IMR-90 (cell line): ENCODE results near the gene NOSTRIN. TPM values are rescaled to one million over a fixed set of nuclear protein-coding genes. Genes with fewer than 3 reads are reported as not detected.

Experiments used
- ATAC-seq: fragments of 200-7000 bp; cut with Tn5 transposase; 2 replicates; pipeline ENCODE4 v1.9.1; 2020; ENCODE audit warnings: low read depth, mild to moderate bottlenecking, moderate library complexity
- BruUV-seq: library from RNA; stranded (reverse); fragments of 400-500 nt; replicated peaks from 2 replicates; lab custom pipeline; 2021; lab: Mats Ljungman, UMichigan
- CTCF ChIA-PET: fragments of 300-600 bp; formaldehyde crosslinking; extraction: SDS; loops from one replicate; lab custom pipeline; 2021; ENCODE audit warnings: antibody characterized with exemption; lab: Yijun Ruan, JAX
- POLR2A ChIA-PET: fragments of 300-600 bp; sonication (Branson Sonifier 250); formaldehyde crosslinking; loops from one replicate; lab custom pipeline; 2022; ENCODE audit warnings: antibody characterized with exemption; ENCODE audit not compliant: unreplicated experiment; lab: Charles Lee
- DNase-seq: peaks from one replicate; pipeline ENCODE4 v3.0.0; 2013
- H2AFZ ChIP-seq: replicated peaks from 2 replicates; pipeline ENCODE3; 2013; ENCODE audit warnings: low read length, mild to moderate bottlenecking; ENCODE audit not compliant: poor library complexity
- H2AK5ac ChIP-seq: 2 replicates; pipeline ENCODE4 v1.6.1; 2013; ENCODE audit warnings: low read depth, low read length, inconsistent platforms
- H2AK9ac ChIP-seq: replicated peaks from 2 replicates; pipeline ENCODE3; 2013; ENCODE audit warnings: mild to moderate bottlenecking, low read depth, low read length, moderate library complexity; ENCODE audit not compliant: poor library complexity
- H2BK120ac ChIP-seq: 2 replicates; pipeline ENCODE4 v1.6.1; 2013; ENCODE audit warnings: low read depth, low read length, inconsistent platforms
- H2BK15ac ChIP-seq: 3 replicates; pipeline ENCODE4 v1.6.1; 2013; ENCODE audit warnings: low read depth, low read length, inconsistent platforms
- H2BK20ac ChIP-seq: 2 replicates; pipeline ENCODE4 v1.6.1; 2013; ENCODE audit warnings: low read depth, mild to moderate bottlenecking, inconsistent platforms, low read length, moderate library complexity
- H2BK5ac ChIP-seq: 2 replicates; pipeline ENCODE4 v1.6.1; 2013; ENCODE audit warnings: mild to moderate bottlenecking, low read depth, low read length, inconsistent platforms; ENCODE audit not compliant: poor library complexity, severe bottlenecking
- H3K14ac ChIP-seq: replicated peaks from 2 replicates; pipeline ENCODE4 v1.6.1; 2013; ENCODE audit warnings: low read depth, low read length, inconsistent platforms
- H3K18ac ChIP-seq: 2 replicates; pipeline ENCODE4 v1.6.1; 2013; ENCODE audit warnings: low read depth, low read length, control low read depth
- H3K23ac ChIP-seq: 2 replicates; pipeline ENCODE4 v1.6.1; 2013; ENCODE audit warnings: low read depth, low read length, inconsistent platforms
- H3K27ac ChIP-seq: 2 replicates; pipeline ENCODE4 v1.5.1; 2013; ENCODE audit warnings: mild to moderate bottlenecking, control low read depth, low read length; ENCODE audit not compliant: insufficient read depth
- H3K27me3 ChIP-seq: 2 replicates; pipeline ENCODE4 v1.6.1; 2013; ENCODE audit warnings: low read length; ENCODE audit not compliant: control insufficient read depth, insufficient read depth
- H3K36me3 ChIP-seq: 2 replicates; pipeline ENCODE4 v1.6.1; 2013; ENCODE audit warnings: low read length, mixed read lengths; ENCODE audit not compliant: control insufficient read depth, insufficient read depth
- H3K4ac ChIP-seq: 2 replicates; pipeline ENCODE4 v1.6.1; 2013; ENCODE audit warnings: low read depth, low read length, inconsistent platforms
- H3K4me1 ChIP-seq: 2 replicates; pipeline ENCODE4 v1.6.1; 2013; ENCODE audit warnings: low read length, mixed read lengths; ENCODE audit not compliant: control insufficient read depth, insufficient read depth
- H3K4me2 ChIP-seq: 2 replicates; pipeline ENCODE4 v1.6.1; 2013; ENCODE audit warnings: low read depth, mild to moderate bottlenecking, control low read depth, low read length, moderate library complexity
- H3K4me3 ChIP-seq: 2 replicates; pipeline ENCODE4 v1.5.1; 2013; ENCODE audit warnings: low read depth, mild to moderate bottlenecking, control low read depth, low read length, moderate library complexity; ENCODE audit not compliant: insufficient read depth
- H3K56ac ChIP-seq: 2 replicates; pipeline ENCODE4 v1.6.1; 2013; ENCODE audit warnings: low read length, inconsistent platforms; ENCODE audit not compliant: insufficient read depth; ENCODE audit errors: extremely low read depth
- H3K79me1 ChIP-seq, 2 experiments: 2 replicates each; pipeline ENCODE4 v1.6.1; 2013; ENCODE audit warnings: low read length in 2 of 2, inconsistent platforms in 1 of 2, low read depth in 1 of 2
- H3K9ac ChIP-seq: 2 replicates; pipeline ENCODE4 v1.6.1; 2013; ENCODE audit warnings: low read depth, low read length, control low read depth
- H3K9me1 ChIP-seq: 2 replicates; pipeline ENCODE4 v1.6.1; 2013; ENCODE audit warnings: low read length, inconsistent platforms; ENCODE audit not compliant: insufficient read depth
- H3K9me3 ChIP-seq: 2 replicates; pipeline ENCODE4 v1.6.1; 2013; ENCODE audit warnings: low read length; ENCODE audit not compliant: control insufficient read depth, insufficient read depth
- H4K20me1 ChIP-seq: 2 replicates; pipeline ENCODE4 v1.6.1; 2013; ENCODE audit warnings: low read length, inconsistent platforms; ENCODE audit not compliant: insufficient read depth
- H4K5ac ChIP-seq: 2 replicates; pipeline ENCODE4 v1.6.1; 2013; ENCODE audit warnings: mild to moderate bottlenecking, low read depth, low read length, control low read depth
- H4K8ac ChIP-seq, 2 experiments: 2 replicates each; pipeline ENCODE4 v1.6.1; 2013; ENCODE audit warnings: low read depth in 2 of 2, low read length in 2 of 2, control low read depth in 1 of 2, inconsistent platforms in 1 of 2
- H4K91ac ChIP-seq: 2 replicates; pipeline ENCODE4 v1.6.1; 2013; ENCODE audit warnings: low read depth, low read length, inconsistent platforms; ENCODE audit not compliant: insufficient read depth
- BHLHE40 ChIP-seq: fragments of 150-350 bp; IDR thresholded peaks from 2 replicates; pipeline ENCODE4 v1.6.1; 2016; ENCODE audit warnings: mild to moderate bottlenecking, low read depth, low read length
- MAFK ChIP-seq: IDR thresholded peaks from 2 replicates; pipeline ENCODE4 v1.6.1; 2012; ENCODE audit warnings: low read depth, low read length, improper control_type of control experiment
- RCOR1 ChIP-seq: IDR thresholded peaks from 2 replicates; pipeline ENCODE4 v1.6.1; 2012; ENCODE audit warnings: mild to moderate bottlenecking, low read length, improper control_type of control experiment; ENCODE audit not compliant: insufficient replicate concordance
- WGBS, 2 experiments: methylation state at CpG; one replicate each; pipeline versions ENCODE4 v1.1.5 to v1.1.7; 2013; ENCODE audit warnings: missing lambda C conversion rate in 2 of 2; ENCODE audit not compliant: insufficient read length in 1 of 2; ENCODE audit errors: extremely low coverage in 2 of 2; 5-methylcytosine and 5-hydroxymethylcytosine counted together
- dilution Hi-C: fragments of 300-500 bp; cut with HindIII; formaldehyde crosslinking; loops from one replicate; pipeline ENCODE4 v1.14.3; 2018; ENCODE audit warnings: low sequenced_read_pairs; ENCODE audit not compliant: unreplicated experiment
- in situ Hi-C: fragments of 300-500 bp; cut with MboI; formaldehyde crosslinking; loops from 3 replicates; pipeline ENCODE4 v1.14.3; 2019; ENCODE audit warnings: low sequenced_read_pairs, inconsistent platforms, mixed read lengths
- intact Hi-C: fragments of 100-400 bp; cut with micrococcal nuclease; formaldehyde crosslinking; loops from 2 replicates; pipeline ENCODE4 v1.10.0; 2022
- polyA plus RNA-seq, 3 experiments: library from polyadenylated mRNA; depleted of rRNA; stranded (reverse); fragments of >200 nt; gene quantifications; 2 replicates each; pipeline ENCODE4 v1.2.3, GENCODE V29; 2012; ENCODE audit warnings: low replicate concordance in 1 of 3
- total RNA-seq: library from RNA; depleted of rRNA; stranded (reverse); fragments of >200 nt; gene quantifications from 2 replicates; pipeline ENCODE4 v1.2.3, GENCODE V29; 2012
- TF ChIP-seq, protein P1 (sequence below): conservative IDR thresholded peaks from 2 replicates; pipeline ENCODE4 v1.5.1; 2012; ENCODE audit warnings: mild to moderate bottlenecking, low read depth, low read length, improper control_type of control experiment

The NOSTRIN gene
- total and polyA plus RNA-seq, 2 of the 4 experiments (the other 2 are of a cell fraction) = 0.15 to 0.18 TPM

DNA sequence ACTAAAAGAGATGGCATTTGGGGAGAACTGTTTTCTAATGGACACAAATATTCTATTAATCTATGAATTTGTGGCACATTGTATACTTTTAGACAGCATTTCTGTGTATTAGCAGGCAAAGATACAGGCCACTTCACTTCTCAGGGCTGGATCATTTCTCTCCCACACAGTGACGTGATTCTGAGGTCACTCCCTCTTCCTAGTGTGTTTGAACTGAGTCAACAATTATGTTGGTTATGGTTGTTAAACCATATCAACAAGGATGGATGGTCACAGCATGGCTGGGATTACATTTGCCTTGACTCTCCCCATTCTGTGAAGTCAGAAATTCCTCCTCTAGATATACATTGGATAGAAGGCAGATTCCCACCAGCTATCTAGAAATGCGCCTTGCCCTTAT is 11.6 kb downstream of the NOSTRIN start:
- no peaks in the 10 kb centered on the region for H3K36me3 ChIP-seq
- no peak overlapping the region for H2BK20ac ChIP-seq
- H4K8ac ChIP-seq = no peak overlapping the region
- no peak overlapping the region for H3K4ac ChIP-seq
- no TSS peak for BruUV-seq
- H3K4me2 ChIP-seq = no peak overlapping the region
- no peak overlapping the region for H2AFZ ChIP-seq
- H3K79me1 ChIP-seq = no peaks in the 10 kb centered on the region
- CTCF ChIA-PET = no interaction called here
- POLR2A ChIA-PET = no interaction called here
- WGBS, 2 experiments = no CpG with 5 or more reads among the region's 2 CpGs
- H2BK5ac ChIP-seq = no peak overlapping the region
- H3K23ac ChIP-seq = no peak overlapping the region
- DNase-seq = peak; percentile 63
- H3K56ac ChIP-seq = no peak overlapping the region
- no peaks in the 10 kb centered on the region for H3K27me3 ChIP-seq
- H2AK5ac ChIP-seq = no peak overlapping the region
- no peak overlapping the region for H3K14ac ChIP-seq
- TF ChIP-seq, protein P1, sequence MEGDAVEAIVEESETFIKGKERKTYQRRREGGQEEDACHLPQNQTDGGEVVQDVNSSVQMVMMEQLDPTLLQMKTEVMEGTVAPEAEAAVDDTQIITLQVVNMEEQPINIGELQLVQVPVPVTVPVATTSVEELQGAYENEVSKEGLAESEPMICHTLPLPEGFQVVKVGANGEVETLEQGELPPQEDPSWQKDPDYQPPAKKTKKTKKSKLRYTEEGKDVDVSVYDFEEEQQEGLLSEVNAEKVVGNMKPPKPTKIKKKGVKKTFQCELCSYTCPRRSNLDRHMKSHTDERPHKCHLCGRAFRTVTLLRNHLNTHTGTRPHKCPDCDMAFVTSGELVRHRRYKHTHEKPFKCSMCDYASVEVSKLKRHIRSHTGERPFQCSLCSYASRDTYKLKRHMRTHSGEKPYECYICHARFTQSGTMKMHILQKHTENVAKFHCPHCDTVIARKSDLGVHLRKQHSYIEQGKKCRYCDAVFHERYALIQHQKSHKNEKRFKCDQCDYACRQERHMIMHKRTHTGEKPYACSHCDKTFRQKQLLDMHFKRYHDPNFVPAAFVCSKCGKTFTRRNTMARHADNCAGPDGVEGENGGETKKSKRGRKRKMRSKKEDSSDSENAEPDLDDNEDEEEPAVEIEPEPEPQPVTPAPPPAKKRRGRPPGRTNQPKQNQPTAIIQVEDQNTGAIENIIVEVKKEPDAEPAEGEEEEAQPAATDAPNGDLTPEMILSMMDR = no peak
- TF ChIP-seq BHLHE40 (no peak), RCOR1 (no peak), MAFK (no peak)
- dilution Hi-C loops (no loop called here), in situ Hi-C loops (no loop called here), intact Hi-C loops (no loop called here)
- H3K18ac ChIP-seq = no peak overlapping the region
- H3K9ac ChIP-seq = no peak overlapping the region
- no peak overlapping the region for H2BK120ac ChIP-seq
- no peak overlapping the region for H3K4me3 ChIP-seq
- H2AK9ac ChIP-seq = no peak overlapping the region
- no peak for ATAC-seq
- no peak overlapping the region for H4K5ac ChIP-seq
- no peak overlapping the region for H3K27ac ChIP-seq
- H3K4me1 ChIP-seq = peaks cover 2% of the 10 kb centered on the region; the same call in 1 of the 2 replicates
- H3K9me1 ChIP-seq = no peaks in the 10 kb centered on the region
- no peak overlapping the region for H4K91ac ChIP-seq
- no peak overlapping the region for H2BK15ac ChIP-seq
- H3K9me3 ChIP-seq = no peaks in the 10 kb centered on the region
- no peaks in the 10 kb centered on the region for H4K20me1 ChIP-seq
